ENCODE results near the gene LRRC75A. TPM values are rescaled to one million over a fixed set of nuclear protein-coding genes. Genes with fewer than 3 reads are reported as not detected.

Gene LRRC75A
- total RNA-seq, 1 experiment from 2014 or later, result 15.8 TPM

DNA sequence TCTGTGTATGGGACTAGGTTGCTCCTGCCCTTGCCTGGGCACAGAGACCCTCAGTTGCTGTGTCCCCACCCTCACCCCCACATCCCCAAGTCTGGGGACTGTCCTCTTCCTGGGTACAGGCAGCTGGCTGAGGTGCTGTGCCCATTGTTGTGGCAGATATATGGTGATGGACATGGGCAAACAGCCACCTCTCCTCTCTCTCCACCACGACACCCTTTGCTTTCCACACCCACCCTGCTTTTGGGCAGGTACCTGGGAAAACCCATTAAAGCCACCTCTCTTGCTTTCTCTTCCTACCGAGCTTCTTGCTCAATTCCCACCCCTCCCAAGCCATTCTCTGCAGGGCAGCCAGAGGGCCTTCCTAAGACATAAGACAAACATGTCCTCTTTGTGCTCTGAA is 54.9 kb downstream of the LRRC75A start:
- H3K4me1 ChIP-seq (replicated peaks; ENCODE audit: insufficient read depth), result peaks cover 14% of the 10 kb centered on the region
- no peak overlapping the region for H3K4me3 ChIP-seq
- CTCF ChIA-PET, result no interaction called here
- H3K9me2 ChIP-seq (ENCODE audit: insufficient read depth), result no peaks in the 10 kb centered on the region
- H4K20me1 ChIP-seq (ENCODE audit: insufficient read depth), result peaks cover 14% of the 10 kb centered on the region
- H2AFZ ChIP-seq, result no peak overlapping the region
- POLR2A ChIA-PET (ENCODE audit: unreplicated experiment), result interaction anchor here (0.5 to 0.6 kb wide), 2 partner anchors 21 to 50 kb away, joined by 3 to 5 read pairs; no protein-coding TSS in a partner anchor
- peaks cover 33% of the 10 kb centered on the region for H3K79me2 ChIP-seq (ENCODE audit: low read depth)
- no TSS peak for BruUV-seq (replicated peaks)
- DNase-seq, result no peak
- H3K9me3 ChIP-seq (ENCODE audit: insufficient read depth, low read depth), result no peaks in the 10 kb centered on the region
- H3K36me3 ChIP-seq (ENCODE audit: low read depth), result peaks cover 30% of the 10 kb centered on the region
- TF ChIP-seq, protein P1, sequence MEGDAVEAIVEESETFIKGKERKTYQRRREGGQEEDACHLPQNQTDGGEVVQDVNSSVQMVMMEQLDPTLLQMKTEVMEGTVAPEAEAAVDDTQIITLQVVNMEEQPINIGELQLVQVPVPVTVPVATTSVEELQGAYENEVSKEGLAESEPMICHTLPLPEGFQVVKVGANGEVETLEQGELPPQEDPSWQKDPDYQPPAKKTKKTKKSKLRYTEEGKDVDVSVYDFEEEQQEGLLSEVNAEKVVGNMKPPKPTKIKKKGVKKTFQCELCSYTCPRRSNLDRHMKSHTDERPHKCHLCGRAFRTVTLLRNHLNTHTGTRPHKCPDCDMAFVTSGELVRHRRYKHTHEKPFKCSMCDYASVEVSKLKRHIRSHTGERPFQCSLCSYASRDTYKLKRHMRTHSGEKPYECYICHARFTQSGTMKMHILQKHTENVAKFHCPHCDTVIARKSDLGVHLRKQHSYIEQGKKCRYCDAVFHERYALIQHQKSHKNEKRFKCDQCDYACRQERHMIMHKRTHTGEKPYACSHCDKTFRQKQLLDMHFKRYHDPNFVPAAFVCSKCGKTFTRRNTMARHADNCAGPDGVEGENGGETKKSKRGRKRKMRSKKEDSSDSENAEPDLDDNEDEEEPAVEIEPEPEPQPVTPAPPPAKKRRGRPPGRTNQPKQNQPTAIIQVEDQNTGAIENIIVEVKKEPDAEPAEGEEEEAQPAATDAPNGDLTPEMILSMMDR (conservative IDR thresholded peaks at IDR 0.05), result no peak
- no peak for TF ChIP-seq EZH2 (IDR thresholded peaks at IDR 0.05; ENCODE audit: low read depth)
- peaks cover 37% of the 10 kb centered on the region for H3F3A ChIP-seq (ENCODE audit: insufficient read depth, low read depth)
- no peaks in the 10 kb centered on the region for H3K27me3 ChIP-seq (ENCODE audit: insufficient read depth, low read depth)
- intact Hi-C loops (cut with micrococcal nuclease; ENCODE audit: unreplicated experiment), result loop anchor here (5.0 kb wide), 2 partner anchors 150 to 220 kb away; partner anchors contain the start of genes NCOR1 and PIGL
- H3K27ac ChIP-seq, result no peak overlapping the region
- no peak overlapping the region for H3K4me2 ChIP-seq

GRCh38 chr17:16435925-16436886 is 55.8 kb downstream of the LRRC75A start:
- peaks cover 6% of the 10 kb centered on the region for H3K4me1 ChIP-seq (replicated peaks; ENCODE audit: insufficient read depth)
- H3F3A ChIP-seq (ENCODE audit: insufficient read depth, low read depth), result peaks cover 28% of the 10 kb centered on the region
- CTCF ChIA-PET, result no interaction called here
- H3K4me3 ChIP-seq, result no peak overlapping the region
- TF ChIP-seq EZH2 (IDR thresholded peaks at IDR 0.05; ENCODE audit: low read depth), result no peak
- TF ChIP-seq, protein P1 (conservative IDR thresholded peaks at IDR 0.05), result no peak
- BruUV-seq (replicated peaks), result no TSS peak
- POLR2A ChIA-PET (ENCODE audit: unreplicated experiment), result interaction anchor here (0.6 to 0.7 kb wide), 2 partner anchors 20 to 220 kb away, joined by 3 to 10 read pairs; no protein-coding TSS in a partner anchor
- peaks cover 24% of the 10 kb centered on the region for H3K79me2 ChIP-seq (ENCODE audit: low read depth)
- H3K27ac ChIP-seq, result no peak overlapping the region
- H2AFZ ChIP-seq, result no peak overlapping the region
- H3K36me3 ChIP-seq (ENCODE audit: low read depth), result peaks cover 22% of the 10 kb centered on the region
- no peaks in the 10 kb centered on the region for H3K27me3 ChIP-seq (ENCODE audit: insufficient read depth, low read depth)
- intact Hi-C loops (cut with micrococcal nuclease; ENCODE audit: unreplicated experiment), result loop anchor here (5.0 kb wide), 2 partner anchors 149 to 219 kb away; partner anchors contain the start of genes NCOR1 and PIGL
- H4K20me1 ChIP-seq (ENCODE audit: insufficient read depth), result peaks cover 5% of the 10 kb centered on the region
- H3K9me2 ChIP-seq (ENCODE audit: insufficient read depth), result no peaks in the 10 kb centered on the region
- H3K9me3 ChIP-seq (ENCODE audit: insufficient read depth, low read depth), result no peaks in the 10 kb centered on the region
- no peak for DNase-seq
- H3K4me2 ChIP-seq, result no peak overlapping the region

DNA sequence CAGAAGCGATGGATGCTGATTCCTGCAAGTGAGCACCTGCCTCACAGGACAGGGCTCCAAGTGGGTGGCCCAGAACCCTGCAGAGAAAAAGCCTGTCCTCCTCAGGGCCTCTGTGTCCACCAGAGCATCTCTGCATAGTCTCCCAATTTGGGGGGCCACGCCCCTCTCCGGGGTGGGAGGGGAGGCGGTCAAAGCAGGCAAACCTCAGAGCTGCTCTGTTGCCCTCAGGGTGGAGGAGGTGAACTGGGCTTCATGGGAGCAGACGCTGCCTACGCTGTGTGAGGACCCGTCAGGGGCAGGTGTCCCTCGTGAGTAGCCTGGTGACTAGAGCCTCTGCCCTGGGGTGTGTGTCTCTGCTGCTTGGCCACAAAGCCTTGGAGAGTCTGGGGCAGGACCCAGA is 57.3 kb downstream of the LRRC75A start:
- peaks cover 9% of the 10 kb centered on the region for H3K79me2 ChIP-seq (ENCODE audit: low read depth)
- H3K4me3 ChIP-seq, result no peak overlapping the region
- peaks cover 13% of the 10 kb centered on the region for H3F3A ChIP-seq (ENCODE audit: insufficient read depth, low read depth)
- H4K20me1 ChIP-seq (ENCODE audit: insufficient read depth), result no peaks in the 10 kb centered on the region
- H3K27ac ChIP-seq, result no peak overlapping the region
- no peak overlapping the region for H3K4me2 ChIP-seq
- no peak overlapping the region for H2AFZ ChIP-seq
- CTCF ChIA-PET, result interaction anchor here (0.5 kb wide), 1 partner anchor 49 kb away, joined by 3 read pairs; no protein-coding TSS in a partner anchor
- TF ChIP-seq EZH2 (IDR thresholded peaks at IDR 0.05; ENCODE audit: low read depth), result no peak
- TF ChIP-seq, protein P1 (conservative IDR thresholded peaks at IDR 0.05), result no peak
- POLR2A ChIA-PET (ENCODE audit: unreplicated experiment), result no interaction called here
- H3K9me3 ChIP-seq (ENCODE audit: insufficient read depth, low read depth), result no peaks in the 10 kb centered on the region
- H3K27me3 ChIP-seq (ENCODE audit: insufficient read depth, low read depth), result no peaks in the 10 kb centered on the region
- peaks cover 6% of the 10 kb centered on the region for H3K36me3 ChIP-seq (ENCODE audit: low read depth)
- intact Hi-C loops (cut with micrococcal nuclease; ENCODE audit: unreplicated experiment), result loop anchor here (5.0 kb wide), 2 partner anchors 147 to 217 kb away; partner anchors contain the start of genes NCOR1 and PIGL
- no peak for DNase-seq
- H3K4me1 ChIP-seq (replicated peaks; ENCODE audit: insufficient read depth), result no peaks in the 10 kb centered on the region; the same call in 1 of the 2 replicates
- no TSS peak for BruUV-seq (replicated peaks)
- no peaks in the 10 kb centered on the region for H3K9me2 ChIP-seq (ENCODE audit: insufficient read depth)
